Stomach (tissue), 4 donors: ENCODE measurements around the gene SPDYA.

Experiments
- POLR2A ChIP-seq, 4 donors: fragments of 450-650 bp; IDR thresholded peaks; one replicate each; pipeline ENCODE4 v1.6.1; 2016; ENCODE audit warnings: antibody characterized with exemption in 4 of 4, control low read depth in 2 of 4, mild to moderate bottlenecking in 1 of 4, moderate library complexity in 1 of 4
- POLR2AphosphoS5 ChIP-seq, 3 donors: sonication (generic); formaldehyde crosslinking; IDR thresholded peaks; one replicate each; pipeline ENCODE4 v1.6.1; 2016; ENCODE audit warnings: antibody characterized with exemption in 3 of 3

GRCh38 chr2:28778392-28778791, 32.2 kb upstream of the SPDYA start:
- TF ChIP-seq POLR2A (IDR thresholded peaks at IDR 0.05) (no peak), POLR2AphosphoS5 (IDR thresholded peaks at IDR 0.05) (no peak)
